Putamen (tissue), 1 donor: ENCODE measurements around the gene TUBB4B.

ENCODE experiments used
- DNase-seq: peaks from one replicate; pipeline ENCODE4 v3.0.0-alpha.2; 2016; ENCODE audit warnings: low spot score

Gene TUBB4B

GRCh38 chr9:137240841-137241489 is at the start of gene TUBB4B:
TSS of gene TUBB4B (plus strand) at chr9:137241287. CDS start at chr9:137241361, 74 bp downstream.
- DNase-seq, result peak; percentile 100

- DNase-seq, result peak; percentile 89
Observed at GRCh38 chr9:137191691-137192447, 49.2 kb upstream of the TUBB4B start.

GRCh38 chr9:137192448-137192780 is 48.7 kb upstream of the TUBB4B start:
- no peak for DNase-seq

GRCh38 chr9:137192859-137193258 is 48.2 kb upstream of the TUBB4B start:
- DNase-seq, result no peak

- no peak for DNase-seq
Observed at GRCh38 chr9:137193771-137194170, 47.3 kb upstream of the TUBB4B start.

GRCh38 chr9:137194388-137194787 is 46.7 kb upstream of the TUBB4B start:
- peak; percentile 93 for DNase-seq

- no peak for DNase-seq
Observed at GRCh38 chr9:137194909-137195308, 46.2 kb upstream of the TUBB4B start.

GRCh38 chr9:137195525-137196220 is 45.4 kb upstream of the TUBB4B start:
- no peak for DNase-seq

- no peak for DNase-seq
Observed at GRCh38 chr9:137198051-137198901, 42.8 kb upstream of the TUBB4B start.

- DNase-seq, result no peak
Observed at GRCh38 chr9:137198902-137199283, 42.2 kb upstream of the TUBB4B start.

GRCh38 chr9:137199411-137200121 is 41.5 kb upstream of the TUBB4B start:
- no peak for DNase-seq

- DNase-seq, result peak; percentile 99
Observed at GRCh38 chr9:137200311-137201204, 40.5 kb upstream of the TUBB4B start, which contains the start of gene TPRN. TSS of gene TPRN (minus strand) at chr9:137200741. CDS start at chr9:137200711, 30 bp downstream.

GRCh38 chr9:137201205-137201868 is 39.8 kb upstream of the TUBB4B start:
- DNase-seq, result no peak

- DNase-seq, result no peak
Observed at GRCh38 chr9:137202966-137203365, 38.1 kb upstream of the TUBB4B start.

GRCh38 chr9:137204731-137205125 is 36.4 kb upstream of the TUBB4B start:
- DNase-seq, result no peak

GRCh38 chr9:137205126-137206069 is 35.7 kb upstream of the TUBB4B start, which contains the start of the genes NDOR1 and TMEM203:
TSS of gene NDOR1 (plus strand) at chr9:137205700. CDS start at chr9:137205778, 78 bp downstream.
TSS of gene TMEM203 (minus strand) at chr9:137205648. CDS start at chr9:137205414, 234 bp downstream.
- DNase-seq, result peak; percentile 89

- no peak for DNase-seq
Observed at GRCh38 chr9:137206602-137207001, 34.5 kb upstream of the TUBB4B start.

- no peak for DNase-seq
Observed at GRCh38 chr9:137211532-137211931, 29.6 kb upstream of the TUBB4B start.
